Mesenchymal stem cell (in vitro differentiated cells and primary cell): ENCODE results near the gene ERRFI1. TPM values are rescaled to one million over a fixed set of nuclear protein-coding genes. Genes with fewer than 3 reads are reported as not detected.
"Not testable (repeated sequence)": the region's sequence is repeated elsewhere in the genome, so short reads cannot be mapped to it uniquely, and the experiment has no call there.

ENCODE experiments used
- DNase-seq: peaks from one replicate; pipeline ENCODE4 v3.0.0-alpha.2; 2013
- H2AFZ ChIP-seq: one replicate; pipeline ENCODE4 v1.6.1; 2013; ENCODE audit warnings: low read depth, mild to moderate bottlenecking, control low read depth, inconsistent platforms, low read length, moderate library complexity
- H2AK5ac ChIP-seq: 2 replicates; pipeline ENCODE4 v1.6.1; 2013; ENCODE audit warnings: low read length, moderate library complexity, mild to moderate bottlenecking, inconsistent platforms; ENCODE audit not compliant: severe bottlenecking
- H2BK120ac ChIP-seq: one replicate; pipeline ENCODE4 v1.6.1; 2013; ENCODE audit warnings: low read depth, mild to moderate bottlenecking, inconsistent platforms, low read length, moderate library complexity
- H2BK12ac ChIP-seq, 2 experiments: one replicate each; pipeline ENCODE4 v1.6.1; 2013; ENCODE audit warnings: inconsistent platforms in 2 of 2, low read length in 2 of 2, mild to moderate bottlenecking in 2 of 2, moderate library complexity in 2 of 2, control low read depth in 1 of 2
- H2BK15ac ChIP-seq: one replicate; pipeline ENCODE4 v1.6.1; 2013; ENCODE audit warnings: mild to moderate bottlenecking, low read depth, inconsistent platforms; ENCODE audit not compliant: poor library complexity, severe bottlenecking
- H2BK5ac ChIP-seq: 2 replicates; pipeline ENCODE4 v1.6.1; 2013; ENCODE audit warnings: low read depth, mild to moderate bottlenecking, low read length, control low read depth, inconsistent platforms; ENCODE audit not compliant: poor library complexity, severe bottlenecking
- H3K14ac ChIP-seq, 2 experiments: one replicate each; pipeline ENCODE4 v1.6.1; 2013; ENCODE audit warnings: inconsistent platforms in 2 of 2, low read length in 2 of 2, control low read depth in 1 of 2, mild to moderate bottlenecking in 1 of 2, moderate library complexity in 1 of 2
- H3K18ac ChIP-seq, 2 experiments: one replicate each; pipeline ENCODE4 v1.6.1; 2013; ENCODE audit warnings: inconsistent platforms in 2 of 2, low read length in 2 of 2, control low read depth in 1 of 2, low read depth in 1 of 2, mild to moderate bottlenecking in 1 of 2
- H3K23ac ChIP-seq, 2 experiments: one replicate each; pipeline ENCODE4 v1.6.1; 2013; ENCODE audit warnings: inconsistent platforms in 2 of 2, low read length in 2 of 2, mild to moderate bottlenecking in 2 of 2, moderate library complexity in 2 of 2, control low read depth in 1 of 2
- H3K27ac ChIP-seq: 2 replicates; pipeline ENCODE4 v1.5.1; 2013; ENCODE audit warnings: mild to moderate bottlenecking, moderate library complexity, low read length, control low read depth, inconsistent platforms; ENCODE audit not compliant: poor library complexity, severe bottlenecking
- H3K27me3 ChIP-seq, 2 experiments: 2 replicates each; pipeline versions ENCODE4 v1.6.1 to v1.7.0; 2013; ENCODE audit warnings: low read length in 2 of 2, mild to moderate bottlenecking in 2 of 2, moderate library complexity in 2 of 2, control low read depth in 1 of 2, inconsistent platforms in 1 of 2; ENCODE audit not compliant: control insufficient read depth in 1 of 2, insufficient read depth in 1 of 2
- H3K36me3 ChIP-seq, 2 experiments: 2 replicates each; pipeline versions ENCODE4 v1.6.1 to v1.7.0; 2013; ENCODE audit warnings: low read length in 2 of 2, control low read depth in 1 of 2, inconsistent platforms in 1 of 2, low read depth in 1 of 2, mild to moderate bottlenecking in 1 of 2; ENCODE audit not compliant: insufficient read depth in 2 of 2, control insufficient read depth in 1 of 2
- H3K4ac ChIP-seq, 2 experiments: one replicate each; pipeline ENCODE4 v1.6.1; 2013; ENCODE audit warnings: inconsistent platforms in 2 of 2, low read length in 2 of 2, mild to moderate bottlenecking in 2 of 2, moderate library complexity in 2 of 2, control low read depth in 1 of 2, low read depth in 1 of 2
- H3K4me1 ChIP-seq: 2 replicates; pipeline ENCODE4 v1.6.1; 2013; ENCODE audit warnings: low read depth, low read length, control low read depth; ENCODE audit not compliant: control insufficient read depth, insufficient read depth
- H3K4me2 ChIP-seq: 2 replicates; pipeline ENCODE4 v1.6.1; 2013; ENCODE audit warnings: low read length, mild to moderate bottlenecking, inconsistent platforms; ENCODE audit not compliant: poor library complexity, severe bottlenecking
- H3K4me3 ChIP-seq, 2 experiments: 2 replicates each; pipeline versions ENCODE4 v1.5.1 to v1.7.0; 2013; ENCODE audit warnings: low read length in 2 of 2, mild to moderate bottlenecking in 2 of 2, control low read depth in 1 of 2, low read depth in 1 of 2; ENCODE audit not compliant: insufficient read depth in 1 of 2
- H3K79me1 ChIP-seq: replicated peaks from 2 replicates; pipeline ENCODE4 v1.6.1; 2013; ENCODE audit warnings: mild to moderate bottlenecking, control low read depth, low read length, inconsistent platforms; ENCODE audit not compliant: poor library complexity, severe bottlenecking
- H3K9ac ChIP-seq: 2 replicates; pipeline ENCODE4 v1.7.0; 2013; ENCODE audit warnings: mild to moderate bottlenecking, low read length, moderate library complexity
- H3K9me3 ChIP-seq: 2 replicates; pipeline ENCODE4 v1.7.0; 2013; ENCODE audit warnings: mild to moderate bottlenecking, low read length; ENCODE audit not compliant: control insufficient read depth
- H4K8ac ChIP-seq: one replicate; pipeline ENCODE4 v1.6.1; 2013; ENCODE audit warnings: inconsistent platforms, mild to moderate bottlenecking, low read length, moderate library complexity
- H4K91ac ChIP-seq: one replicate; pipeline ENCODE4 v1.6.1; 2013; ENCODE audit warnings: mild to moderate bottlenecking, low read length, inconsistent platforms
- WGBS: methylation state at CpG from one replicate; pipeline ENCODE4 v1.1.7; 2013; ENCODE audit warnings: mixed read lengths; 5-methylcytosine and 5-hydroxymethylcytosine counted together
- small RNA-seq: library from polyadenylated mRNA; stranded (forward); fragments of <200 nt; extraction: miRNeasy Mini kit (QIAGEN cat#:217004); gene quantifications from one replicate; pipeline ENCODE3, GENCODE V24; 2013; ENCODE audit warnings: low read depth

ERRFI1 gene

GRCh38 chr1:7963378-7963730 is 62.8 kb downstream of the ERRFI1 start:
- DNase-seq, H3K14ac ChIP-seq: not testable (repeated sequence)
- WGBS = 100% methylated on average over 12 of the region's 12 CpGs

GRCh38 chr1:7962636-7963377 is 63.3 kb downstream of the ERRFI1 start:
- no peak overlapping the region for H2AK5ac ChIP-seq
- no peak overlapping the region for H2BK12ac ChIP-seq
- H3K4me2 ChIP-seq = peak overlapping the region; percentile 45
- H3K9me3 ChIP-seq = no peaks in the 10 kb centered on the region
- peaks cover 21 to 48% of the 10 kb centered on the region in 2 experiments for H3K36me3 ChIP-seq
- H3K4ac ChIP-seq = no peak overlapping the region
- H4K8ac ChIP-seq = no peak overlapping the region
- H3K27ac ChIP-seq = no peak overlapping the region
- H2AFZ ChIP-seq = no peak overlapping the region
- 92% methylated on average over 9 of the region's 11 CpGs for WGBS
- H2BK5ac ChIP-seq = no peak overlapping the region
- H3K9ac ChIP-seq = peak overlapping the region; percentile 90
- peaks cover 5% of the 10 kb centered on the region for H3K79me1 ChIP-seq
- no peak overlapping the region for H4K91ac ChIP-seq
- H3K27me3 ChIP-seq = no peaks in the 10 kb centered on the region
- H3K4me3 ChIP-seq = peak overlapping the region in 1 of 2 experiments; percentile 96
- H2BK120ac ChIP-seq = no peak overlapping the region
- H3K23ac ChIP-seq = no peak overlapping the region
- H2BK15ac ChIP-seq = no peak overlapping the region
- H3K18ac ChIP-seq = no peak overlapping the region
- no peak overlapping the region for H3K14ac ChIP-seq
- DNase-seq = no peak
- H3K4me1 ChIP-seq = peaks cover 6% of the 10 kb centered on the region

More at GRCh38 chr1:7963378-7963730, 62.8 kb downstream of the ERRFI1 start:
- H3K9ac ChIP-seq, H2BK12ac ChIP-seq, H3K27me3 ChIP-seq, H3K4me3 ChIP-seq, H2BK15ac ChIP-seq, H2BK120ac ChIP-seq, H3K4ac ChIP-seq, H2BK5ac ChIP-seq, H2AK5ac ChIP-seq, H4K91ac ChIP-seq, H3K4me1 ChIP-seq, H3K9me3 ChIP-seq, H3K27ac ChIP-seq, H3K79me1 ChIP-seq, H4K8ac ChIP-seq, H3K23ac ChIP-seq, H3K4me2 ChIP-seq, H2AFZ ChIP-seq, H3K18ac ChIP-seq: not testable (repeated sequence)
- H3K36me3 ChIP-seq = peaks cover 22 to 50% of the 10 kb centered on the region in 2 experiments

- Histone ChIP-seq H2AK5ac (no peak overlapping the region), H3K27me3 (no peaks in the 10 kb centered on the region), H3K9ac (peak overlapping the region; percentile 90), H3K79me1 (peaks cover 4% of the 10 kb centered on the region), H2BK5ac (no peak overlapping the region), H2BK12ac (no peak overlapping the region), H2BK120ac (no peak overlapping the region), H3K4me1 (peaks cover 3% of the 10 kb centered on the region), H3K14ac (no peak overlapping the region), H3K4ac (peak overlapping the region; percentile 96 to 99), H3K4me2 (peak overlapping the region; percentile 79), H3K4me3 (peak overlapping the region; percentile 96 to 100), H3K9me3 (no peaks in the 10 kb centered on the region), H2BK15ac (peak overlapping the region; percentile 99), H3K27ac (peak overlapping the region; percentile 50), H4K8ac (peak overlapping the region; percentile 99), H3K36me3 (peaks cover 19 to 40% of the 10 kb centered on the region in 2 experiments), H3K18ac (peak overlapping the region; percentile 99), H4K91ac (peak overlapping the region; percentile 100), H2AFZ (peak overlapping the region; percentile 89), H3K23ac (no peak overlapping the region)
- peak; percentile 75 for DNase-seq
- WGBS = 2% methylated on average over 10 of the region's 10 CpGs
Measured at GRCh38 chr1:7962014-7962335, 64.1 kb downstream of the ERRFI1 start.

Small RNAs within 50 kb of the gene (small RNA-seq; reads per million reads assigned to genes)
- gene RF00019 = not detected
